HG02759 (cell line): ENCODE results near the gene WDFY2.

ENCODE experiments used
- ATAC-seq: cut with Tn5 transposase; IDR thresholded peaks from one replicate; pipeline ENCODE4 v1.9.1; 2021; ENCODE audit warnings: mild to moderate bottlenecking, moderate library complexity; ENCODE audit not compliant: unreplicated experiment

Gene WDFY2

GRCh38 chr13:51784097-51784496 lies 199.8 kb downstream of the WDFY2 start:
- no peak for ATAC-seq

- no peak for ATAC-seq
Measured at GRCh38 chr13:51785712-51786424, 201.6 kb downstream of the WDFY2 start.

GRCh38 chr13:51786425-51787265 lies 202.4 kb downstream of the WDFY2 start:
- ATAC-seq, result no peak

- ATAC-seq, result peak; percentile 68
Measured at GRCh38 chr13:51793570-51794271, 209.5 kb downstream of the WDFY2 start.

- ATAC-seq, result no peak
Measured at GRCh38 chr13:51794964-51795363, 210.7 kb downstream of the WDFY2 start.

GRCh38 chr13:51795419-51795818 lies 211.2 kb downstream of the WDFY2 start:
- no peak for ATAC-seq

- ATAC-seq, result no peak
Measured at GRCh38 chr13:51796546-51796945, 212.3 kb downstream of the WDFY2 start.

- no peak for ATAC-seq
Measured at GRCh38 chr13:51797664-51798488, 213.6 kb downstream of the WDFY2 start.

GRCh38 chr13:51799261-51799660 lies 215.0 kb downstream of the WDFY2 start:
- no peak for ATAC-seq

- ATAC-seq, result no peak
Measured at GRCh38 chr13:51800486-51800885, 216.2 kb downstream of the WDFY2 start.

- ATAC-seq, result no peak
Measured at GRCh38 chr13:51801631-51802099, 217.4 kb downstream of the WDFY2 start.

GRCh38 chr13:51802631-51803418 lies 218.6 kb downstream of the WDFY2 start:
- ATAC-seq, result no peak

- ATAC-seq, result peak; percentile 90
Measured at GRCh38 chr13:51803422-51804294, 219.4 kb downstream of the WDFY2 start, which contains the start of gene DHRS12. Gene DHRS12 (minus strand): TSS chr13:51804163. CDS start chr13:51799659, 4,504 bp downstream.

GRCh38 chr13:51804295-51805172 lies 220.3 kb downstream of the WDFY2 start:
- ATAC-seq, result no peak

- no peak for ATAC-seq
Measured at GRCh38 chr13:51805313-51805712, 221.1 kb downstream of the WDFY2 start.

- ATAC-seq, result no peak
Measured at GRCh38 chr13:51805925-51806324, 221.7 kb downstream of the WDFY2 start.

- no peak for ATAC-seq
Measured at GRCh38 chr13:51806566-51806965, 222.3 kb downstream of the WDFY2 start.

GRCh38 chr13:51807041-51807440 lies 222.8 kb downstream of the WDFY2 start:
- no peak for ATAC-seq
